Caco-2 (cell line): Measurements from ENCODE around the gene STXBP3. TPM values are rescaled to one million over a fixed set of nuclear protein-coding genes. Genes with fewer than 3 reads are reported as not detected.

Source experiments
- BruUV-seq: library from RNA; stranded (reverse); fragments of 400-500 nt; replicated peaks from 2 replicates; lab custom pipeline; 2021; lab: Mats Ljungman, UMichigan
- CTCF ChIA-PET: fragments of 300-600 bp; sonication (Branson Sonifier 250); formaldehyde crosslinking; loops from one replicate; lab custom pipeline; 2022; ENCODE audit warnings: antibody characterized with exemption; lab: Charles Lee
- POLR2A ChIA-PET: fragments of 300-600 bp; sonication (Branson Sonifier 250); formaldehyde crosslinking; loops from one replicate; lab custom pipeline; 2022; ENCODE audit warnings: antibody characterized with exemption; lab: Charles Lee
- DNase-seq, 2 experiments: peaks; one replicate each; pipeline versions ENCODE4 v3.0.0 to v3.0.0-alpha.2; 2020 to 2022
- H3K27me3 ChIP-seq: replicated peaks from 2 replicates; pipeline ENCODE4 v1.6.0; 2011; ENCODE audit warnings: low read length; ENCODE audit not compliant: control insufficient read depth, insufficient read depth
- H3K36me3 ChIP-seq: 2 replicates; pipeline ENCODE4 v1.5.1; 2011; ENCODE audit warnings: low read length; ENCODE audit not compliant: control insufficient read depth, insufficient read depth
- H3K4me1 ChIP-seq: fragments of 250-450 bp; sonication (Bioruptor Pico); 2 replicates; pipeline ENCODE4 v1.5.1; 2020; ENCODE audit warnings: mild to moderate bottlenecking
- H3K4me3 ChIP-seq: 2 replicates; pipeline ENCODE4 v1.5.1; 2011; ENCODE audit warnings: low read depth, mild to moderate bottlenecking, control low read depth, low read length
- H3K9me3 ChIP-seq: fragments of 250-450 bp; sonication (Bioruptor Pico); 2 replicates; pipeline ENCODE4 v1.5.1; 2020; ENCODE audit warnings: mild to moderate bottlenecking, moderate library complexity
- H3K27ac Mint-ChIP-seq: one replicate; pipeline ENCODE4 v1.8.0; 2022; ENCODE audit warnings: mixed read lengths; ENCODE audit not compliant: unreplicated experiment
- H3K27me3 Mint-ChIP-seq: one replicate; pipeline ENCODE4 v1.8.0; 2022; ENCODE audit warnings: mixed read lengths; ENCODE audit not compliant: insufficient read depth, unreplicated experiment
- H3K36me3 Mint-ChIP-seq: one replicate; pipeline ENCODE4 v1.8.0; 2022; ENCODE audit warnings: mild to moderate bottlenecking, mixed read lengths; ENCODE audit not compliant: insufficient read depth, unreplicated experiment
- H3K4me1 Mint-ChIP-seq: one replicate; pipeline ENCODE4 v1.8.0; 2022; ENCODE audit warnings: low read depth, mixed read lengths; ENCODE audit not compliant: unreplicated experiment
- H3K4me3 Mint-ChIP-seq: one replicate; pipeline ENCODE4 v1.8.0; 2022; ENCODE audit warnings: mild to moderate bottlenecking, moderate library complexity, mixed read lengths; ENCODE audit not compliant: unreplicated experiment
- H3K9me3 Mint-ChIP-seq: one replicate; pipeline ENCODE4 v1.8.0; 2022; ENCODE audit warnings: mixed read lengths; ENCODE audit not compliant: unreplicated experiment
- intact Hi-C: fragments of 100-400 bp; cut with micrococcal nuclease; formaldehyde crosslinking; loops from one replicate; pipeline ENCODE4 v1.10.0; 2022; ENCODE audit not compliant: unreplicated experiment
- total RNA-seq: library from RNA; stranded (reverse); gene quantifications from 2 replicates; pipeline ENCODE4 v1.2.3, GENCODE V29; 2022
- TF ChIP-seq, protein P1 (sequence below), 2 experiments: fragments of 200-600 bp in 1 of 2; IDR thresholded peaks; 1 replicate in 1 of 2; 2 replicates in 1 of 2; pipeline versions ENCODE4 v1.5.1 to v1.8.0; 2011 to 2022; ENCODE audit warnings: antibody characterized with exemption in 1 of 2, control low read depth in 1 of 2, inconsistent platforms in 1 of 2, low read depth in 1 of 2, low read length in 1 of 2, mild to moderate bottlenecking in 1 of 2, moderate library complexity in 1 of 2; ENCODE audit not compliant: insufficient read depth in 1 of 2, severe bottlenecking in 1 of 2, unreplicated experiment in 1 of 2

STXBP3 gene
- total RNA-seq, 1 experiment from 2014 or later: 34.3 TPM

DNA sequence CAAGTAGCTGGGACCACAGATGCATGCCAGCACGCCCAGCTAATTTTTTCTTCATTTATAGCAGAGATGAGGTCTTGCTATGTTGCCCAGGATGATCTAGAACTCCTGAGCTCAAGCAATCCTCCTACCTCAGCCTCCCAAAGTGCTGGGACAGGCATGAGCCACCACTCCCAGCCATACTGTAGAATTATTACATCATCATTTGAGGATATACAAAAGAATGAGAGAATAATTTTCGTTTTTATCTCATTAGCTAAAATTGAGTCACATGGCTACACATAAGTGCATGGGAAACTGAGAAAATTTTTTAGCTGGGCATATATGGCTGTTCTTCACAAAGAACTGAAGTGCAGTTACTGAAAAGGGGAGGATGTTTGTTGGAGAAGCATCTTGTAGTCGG, 21.2 kb downstream of the STXBP3 start:
- intact Hi-C loops: no loop called here
- ChIA-PET CTCF (no interaction called here), POLR2A (no interaction called here)
- H3K27ac Mint-ChIP-seq: no peak overlapping the region
- peaks cover 13% of the 10 kb centered on the region for H3K36me3 Mint-ChIP-seq
- no peaks in the 10 kb centered on the region for H3K4me1 Mint-ChIP-seq
- no TSS peak for BruUV-seq
- H3K27me3 ChIP-seq: no peaks in the 10 kb centered on the region
- DNase-seq: no peak
- no peaks in the 10 kb centered on the region for H3K36me3 ChIP-seq
- TF ChIP-seq, protein P1, sequence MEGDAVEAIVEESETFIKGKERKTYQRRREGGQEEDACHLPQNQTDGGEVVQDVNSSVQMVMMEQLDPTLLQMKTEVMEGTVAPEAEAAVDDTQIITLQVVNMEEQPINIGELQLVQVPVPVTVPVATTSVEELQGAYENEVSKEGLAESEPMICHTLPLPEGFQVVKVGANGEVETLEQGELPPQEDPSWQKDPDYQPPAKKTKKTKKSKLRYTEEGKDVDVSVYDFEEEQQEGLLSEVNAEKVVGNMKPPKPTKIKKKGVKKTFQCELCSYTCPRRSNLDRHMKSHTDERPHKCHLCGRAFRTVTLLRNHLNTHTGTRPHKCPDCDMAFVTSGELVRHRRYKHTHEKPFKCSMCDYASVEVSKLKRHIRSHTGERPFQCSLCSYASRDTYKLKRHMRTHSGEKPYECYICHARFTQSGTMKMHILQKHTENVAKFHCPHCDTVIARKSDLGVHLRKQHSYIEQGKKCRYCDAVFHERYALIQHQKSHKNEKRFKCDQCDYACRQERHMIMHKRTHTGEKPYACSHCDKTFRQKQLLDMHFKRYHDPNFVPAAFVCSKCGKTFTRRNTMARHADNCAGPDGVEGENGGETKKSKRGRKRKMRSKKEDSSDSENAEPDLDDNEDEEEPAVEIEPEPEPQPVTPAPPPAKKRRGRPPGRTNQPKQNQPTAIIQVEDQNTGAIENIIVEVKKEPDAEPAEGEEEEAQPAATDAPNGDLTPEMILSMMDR (IDR thresholded peaks at IDR 0.05; ENCODE audit: insufficient read depth in 1 of 2, low read depth in 1 of 2, low read length in 1 of 2, severe bottlenecking in 1 of 2, unreplicated experiment in 1 of 2): no peak
- no peaks in the 10 kb centered on the region for H3K9me3 Mint-ChIP-seq
- no peak overlapping the region for H3K4me3 ChIP-seq
- no peaks in the 10 kb centered on the region for H3K9me3 ChIP-seq
- no peaks in the 10 kb centered on the region for H3K4me1 ChIP-seq
- no peak overlapping the region for H3K4me3 Mint-ChIP-seq
- no peaks in the 10 kb centered on the region for H3K27me3 Mint-ChIP-seq

DNA sequence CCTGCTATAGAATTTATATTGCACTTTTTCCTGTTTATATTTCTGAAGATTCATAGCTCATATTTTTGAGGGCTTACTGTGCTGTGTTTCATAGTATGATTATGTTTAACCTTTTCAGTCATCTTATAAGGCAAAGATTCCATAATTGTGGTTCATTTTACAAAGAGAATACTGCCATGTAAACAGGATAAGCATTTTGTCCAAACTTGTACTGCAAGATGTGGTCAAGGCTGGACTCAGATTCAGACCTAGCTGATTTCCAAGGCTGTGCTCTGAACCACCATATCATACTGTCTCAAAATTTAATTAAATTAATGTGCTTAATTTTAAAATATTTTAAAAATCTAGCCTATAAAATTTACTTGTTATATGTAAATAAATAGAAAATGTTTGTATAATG, 31.4 kb downstream of the STXBP3 start:
- no peak overlapping the region for H3K27ac Mint-ChIP-seq
- Histone ChIP-seq H3K4me3 (no peak overlapping the region), H3K36me3 (no peaks in the 10 kb centered on the region), H3K9me3 (no peaks in the 10 kb centered on the region), H3K27me3 (no peaks in the 10 kb centered on the region), H3K4me1 (peaks cover 9% of the 10 kb centered on the region; the same call in 1 of the 2 replicates)
- intact Hi-C loops: no loop called here
- TF ChIP-seq, protein P1 (IDR thresholded peaks at IDR 0.05; ENCODE audit: insufficient read depth in 1 of 2, low read depth in 1 of 2, low read length in 1 of 2, severe bottlenecking in 1 of 2, unreplicated experiment in 1 of 2): no peak
- no peak overlapping the region for H3K4me3 Mint-ChIP-seq
- DNase-seq: no peak
- ChIA-PET POLR2A (interaction anchor here (0.5 kb wide), 2 partner anchors 54 to 86 kb away, joined by 3 read pairs; partner anchors contain the start of gene PRPF38B), CTCF (no interaction called here)
- no peaks in the 10 kb centered on the region for H3K27me3 Mint-ChIP-seq
- no peaks in the 10 kb centered on the region for H3K9me3 Mint-ChIP-seq
- BruUV-seq: no TSS peak
- H3K4me1 Mint-ChIP-seq: no peaks in the 10 kb centered on the region
- H3K36me3 Mint-ChIP-seq: peaks cover 20% of the 10 kb centered on the region

DNA sequence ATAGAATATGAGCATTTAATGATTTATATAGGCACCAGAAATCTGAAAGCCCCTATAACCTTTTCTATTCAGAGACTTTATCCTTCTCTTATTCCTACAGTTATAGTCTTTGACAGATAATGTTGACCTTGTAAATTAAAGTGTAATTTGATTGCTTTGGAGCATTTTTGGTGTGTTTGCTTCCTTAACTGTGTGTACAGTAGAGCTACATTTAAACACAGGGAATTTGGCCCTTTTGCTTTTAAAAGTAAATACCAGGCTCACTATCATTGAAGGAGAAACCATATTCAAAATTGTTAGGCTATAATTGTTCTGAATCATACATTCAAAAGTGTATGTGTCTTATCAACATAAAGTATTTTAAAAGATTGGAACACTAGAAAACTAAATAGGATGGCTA, 33.0 kb downstream of the STXBP3 start:
- POLR2A ChIA-PET: no interaction called here
- Histone ChIP-seq H3K27me3 (no peaks in the 10 kb centered on the region), H3K9me3 (no peaks in the 10 kb centered on the region), H3K4me1 (peaks cover 9% of the 10 kb centered on the region; the same call in 1 of the 2 replicates), H3K36me3 (no peaks in the 10 kb centered on the region), H3K4me3 (no peak overlapping the region)
- no peak overlapping the region for H3K27ac Mint-ChIP-seq
- DNase-seq: no peak
- H3K27me3 Mint-ChIP-seq: no peaks in the 10 kb centered on the region
- intact Hi-C loops: no loop called here
- H3K36me3 Mint-ChIP-seq: peaks cover 33% of the 10 kb centered on the region
- CTCF ChIA-PET: interaction anchor here (0.6 kb wide), 1 partner anchor 340 kb away, joined by 4 read pairs; no protein-coding TSS in a partner anchor
- no peaks in the 10 kb centered on the region for H3K9me3 Mint-ChIP-seq
- no TSS peak for BruUV-seq
- no peak overlapping the region for H3K4me3 Mint-ChIP-seq
- TF ChIP-seq, protein P1 (IDR thresholded peaks at IDR 0.05; ENCODE audit: insufficient read depth in 1 of 2, low read depth in 1 of 2, low read length in 1 of 2, severe bottlenecking in 1 of 2, unreplicated experiment in 1 of 2): no peak
- H3K4me1 Mint-ChIP-seq: no peaks in the 10 kb centered on the region
